HG02970 (cell line): ENCODE measurements around the gene RBP3.

Source experiments
- ATAC-seq: cut with Tn5 transposase; IDR thresholded peaks from one replicate; pipeline ENCODE4 v1.9.1; 2021; ENCODE audit warnings: mild to moderate bottlenecking, moderate library complexity, moderate number of reproducible peaks; ENCODE audit not compliant: unreplicated experiment, low FRiP score

RBP3 gene

DNA sequence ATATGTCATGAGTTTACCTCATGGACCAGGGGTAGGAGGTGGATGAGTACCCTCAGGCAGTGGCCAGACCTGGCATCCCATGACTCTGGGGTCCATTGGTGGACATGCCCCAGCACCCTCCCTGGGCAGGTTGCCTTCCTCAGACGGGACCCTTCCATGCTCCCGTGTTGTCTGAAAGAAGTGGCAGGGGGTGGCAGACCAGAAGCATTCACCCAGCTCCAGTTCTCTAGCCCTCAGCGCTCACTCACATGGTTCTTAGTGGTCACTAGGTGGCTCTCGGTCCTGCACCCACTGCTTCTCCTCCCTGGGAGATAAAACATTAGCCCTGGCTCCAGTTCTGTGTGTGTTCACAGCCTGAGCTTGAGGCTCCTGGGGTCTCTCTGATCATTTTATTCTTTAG is 6.0 kb downstream of the RBP3 start:
- no peak for ATAC-seq

DNA sequence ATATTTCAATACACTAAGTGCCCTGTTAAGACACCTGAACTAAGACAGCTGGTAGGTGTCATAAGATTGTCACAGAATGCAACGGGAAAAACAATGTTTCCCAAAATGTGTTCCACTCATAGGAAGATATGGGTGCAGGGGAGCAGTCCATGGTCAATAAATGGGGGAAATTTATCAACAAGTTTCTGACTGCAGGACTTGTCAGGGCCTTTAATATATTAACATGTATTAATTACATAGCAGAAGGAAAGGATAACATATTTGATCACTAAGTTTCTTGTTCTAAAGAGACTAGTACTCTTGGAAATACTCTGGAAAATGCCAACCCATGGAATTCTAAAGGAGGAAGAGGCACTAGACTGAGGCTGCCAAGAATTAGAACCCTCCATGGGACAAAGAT is 6.7 kb downstream of the RBP3 start:
- no peak for ATAC-seq

DNA sequence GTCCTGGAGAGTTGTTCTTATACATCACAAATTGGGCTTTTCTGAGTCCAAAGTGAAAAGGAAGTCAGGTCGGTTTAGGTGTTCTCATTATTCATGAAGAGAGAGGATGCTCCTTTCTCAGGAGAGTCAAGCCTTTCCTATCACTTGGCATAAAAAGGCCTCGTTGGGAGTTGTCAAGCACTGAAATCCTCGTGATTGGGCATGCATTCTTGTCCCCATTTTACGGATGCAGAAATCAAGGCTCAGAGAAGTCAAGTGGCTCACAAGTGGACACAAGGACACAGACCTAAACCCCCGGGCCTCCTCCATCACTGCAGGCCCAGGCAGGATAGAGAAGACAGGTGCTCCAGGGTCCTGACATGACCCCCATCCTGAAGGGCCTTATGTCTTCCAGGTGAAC is 8.5 kb downstream of the RBP3 start:
- no peak for ATAC-seq

DNA sequence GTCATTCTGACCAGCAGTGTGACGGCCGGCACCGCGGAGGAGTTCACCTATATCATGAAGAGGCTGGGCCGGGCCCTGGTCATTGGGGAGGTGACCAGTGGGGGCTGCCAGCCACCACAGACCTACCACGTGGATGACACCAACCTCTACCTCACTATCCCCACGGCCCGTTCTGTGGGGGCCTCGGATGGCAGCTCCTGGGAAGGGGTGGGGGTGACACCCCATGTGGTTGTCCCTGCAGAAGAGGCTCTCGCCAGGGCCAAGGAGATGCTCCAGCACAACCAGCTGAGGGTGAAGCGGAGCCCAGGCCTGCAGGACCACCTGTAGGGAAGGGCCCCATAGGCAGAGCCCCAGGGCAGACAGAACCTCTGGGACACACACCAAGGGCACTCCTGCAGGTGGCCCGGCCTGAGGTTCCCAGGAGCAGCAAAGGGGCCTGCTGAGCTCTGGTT is 9.0 kb downstream of the RBP3 start:
- no peak for ATAC-seq

GRCh38 chr10:47357911-47358310 is 9.7 kb downstream of the RBP3 start:
- no peak for ATAC-seq

GRCh38 chr10:47358457-47358856 is 10.3 kb downstream of the RBP3 start:
- ATAC-seq: no peak

- no peak for ATAC-seq
Measured at GRCh38 chr10:47359101-47359500, 10.9 kb downstream of the RBP3 start.

DNA sequence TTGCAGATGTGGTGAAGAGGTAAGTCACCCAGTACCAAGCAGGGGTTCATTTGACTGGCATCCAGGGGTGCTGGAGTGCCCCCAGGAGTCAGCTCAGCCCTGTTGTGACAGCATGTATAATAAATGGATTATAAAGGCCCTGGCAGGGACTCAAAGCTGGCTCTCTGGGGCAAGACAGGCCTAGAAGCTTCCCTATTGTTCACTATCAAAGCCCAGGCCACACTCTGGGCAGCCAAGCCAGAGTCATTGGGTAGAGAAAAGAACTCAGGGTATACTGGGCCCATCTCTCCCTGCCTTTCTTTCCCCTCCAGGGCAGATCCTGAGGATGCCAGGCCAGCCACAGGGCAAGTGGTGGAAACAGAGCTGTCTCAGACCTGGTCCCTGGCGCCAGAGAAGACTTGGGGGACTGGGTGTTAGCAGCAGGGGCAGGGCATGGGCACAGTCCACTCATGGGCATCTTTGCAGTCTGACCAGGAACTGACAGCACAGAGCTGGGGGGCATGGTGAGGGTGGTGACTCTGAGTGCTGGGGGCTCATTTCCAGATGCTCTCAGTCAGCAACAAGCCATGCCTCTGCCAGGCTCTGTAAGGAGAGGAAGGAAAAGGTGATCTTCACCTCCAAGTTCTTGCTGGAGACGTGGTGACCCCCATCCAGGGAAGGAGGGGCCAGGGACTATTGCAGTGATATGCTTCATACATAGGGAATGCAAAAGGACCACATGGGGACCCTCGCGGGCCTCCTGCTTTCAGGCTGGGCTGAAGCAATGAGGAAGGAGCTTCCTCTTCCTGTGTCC is 11.7 kb downstream of the RBP3 start:
- ATAC-seq: no peak

- no peak for ATAC-seq
Measured at GRCh38 chr10:47360419-47361040, 12.4 kb downstream of the RBP3 start.

GRCh38 chr10:47361293-47361692 is 13.1 kb downstream of the RBP3 start:
- no peak for ATAC-seq

DNA sequence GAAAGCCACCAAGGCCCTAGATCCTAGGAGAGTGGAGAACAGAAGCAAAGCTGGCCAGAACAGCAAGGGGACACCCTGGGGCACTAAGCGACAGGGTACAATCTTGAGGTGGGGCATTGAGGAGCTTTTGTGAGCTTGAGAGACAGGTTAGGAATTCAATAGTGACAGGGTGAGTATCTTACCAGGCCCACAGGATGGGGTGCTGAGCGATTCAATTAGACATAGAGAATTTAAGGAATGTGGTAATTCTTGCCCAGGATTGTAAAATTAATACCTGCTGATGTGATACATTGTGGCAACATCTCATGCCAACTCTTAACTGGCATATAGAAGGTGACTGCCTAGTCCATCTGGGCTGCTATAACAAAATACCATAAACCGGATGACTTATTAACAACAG is 14.0 kb downstream of the RBP3 start:
- no peak for ATAC-seq

GRCh38 chr10:47363781-47364180 is 15.6 kb downstream of the RBP3 start:
- ATAC-seq: no peak

GRCh38 chr10:47364366-47364765 is 16.2 kb downstream of the RBP3 start:
- ATAC-seq: no peak

DNA sequence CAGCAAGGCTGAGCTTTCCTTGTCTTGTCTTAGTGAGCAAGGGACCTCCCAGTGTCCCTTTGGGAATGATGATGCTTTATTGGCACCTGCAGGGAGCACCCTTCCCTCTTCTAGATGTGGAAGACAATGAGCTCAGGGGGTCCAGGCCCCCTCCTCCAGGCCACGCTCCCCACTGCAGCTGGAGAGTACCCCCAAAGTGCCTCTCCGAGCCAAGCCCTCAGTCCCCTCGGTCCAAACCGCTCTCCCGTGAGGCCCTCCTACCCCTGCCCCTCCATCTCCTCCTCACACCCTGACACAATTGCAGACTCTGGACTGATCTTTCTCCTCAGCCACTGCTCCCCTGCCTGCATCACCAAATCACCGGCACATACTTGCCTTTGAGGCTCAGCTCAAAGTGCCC is 16.7 kb downstream of the RBP3 start:
- no peak for ATAC-seq

DNA sequence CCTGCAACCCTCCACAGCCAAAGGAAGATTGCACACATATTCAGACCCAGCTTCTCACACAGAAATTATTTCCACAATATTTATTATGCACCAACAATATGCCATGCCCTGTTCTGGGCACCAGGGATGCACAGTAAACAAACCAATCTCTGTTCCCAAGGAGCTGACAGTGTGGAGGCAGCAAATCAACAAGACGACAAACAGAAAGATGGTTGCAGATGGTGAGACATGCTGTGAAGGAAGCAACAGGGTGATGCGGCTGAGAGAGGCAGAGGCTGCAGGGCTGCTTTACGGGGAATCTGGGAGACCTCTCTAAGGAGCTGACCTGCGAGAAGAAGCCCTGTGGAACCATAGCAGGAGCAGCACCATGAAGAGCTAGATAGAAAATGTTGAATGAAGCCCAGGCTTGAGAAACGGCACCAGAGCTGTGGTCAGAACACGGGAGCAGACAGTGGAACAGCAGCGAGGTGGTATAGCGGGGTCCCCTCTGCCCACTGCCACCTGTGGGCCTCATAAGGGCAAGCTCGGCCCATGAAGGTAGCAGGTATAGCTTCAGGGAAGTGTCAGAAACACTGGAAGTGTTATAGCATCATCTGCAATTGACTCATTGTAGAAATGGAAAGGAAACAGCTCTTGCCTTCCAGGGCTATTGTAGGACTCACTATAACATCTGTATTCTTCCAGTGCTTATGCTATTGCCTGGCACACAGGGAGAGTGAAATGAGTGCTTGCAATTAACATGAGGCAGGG is 17.4 kb downstream of the RBP3 start:
- ATAC-seq: no peak

DNA sequence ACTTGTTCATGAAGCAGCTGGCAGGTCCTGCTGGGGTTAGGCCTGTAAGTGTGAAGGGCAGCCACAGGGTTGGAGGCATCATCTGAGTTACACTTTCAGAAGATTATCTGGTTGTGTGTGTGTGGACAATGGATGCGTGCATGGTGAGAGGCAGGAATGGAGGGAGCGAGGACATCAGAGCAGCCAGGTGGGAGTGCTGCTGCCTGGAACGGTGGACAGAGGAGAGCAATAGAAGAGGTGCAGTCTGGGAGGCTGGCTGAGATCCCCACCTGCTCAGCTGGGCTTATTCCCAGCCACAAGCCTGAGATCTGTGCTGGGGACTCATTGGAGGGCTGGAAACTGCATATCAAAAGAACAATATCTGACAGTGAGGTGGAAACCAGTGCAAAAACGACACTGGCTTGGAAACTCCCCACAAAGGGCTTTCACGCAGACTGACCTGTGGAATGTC is 18.0 kb downstream of the RBP3 start:
- no peak for ATAC-seq

GRCh38 chr10:47366731-47367460 is 18.7 kb downstream of the RBP3 start:
- no peak for ATAC-seq

GRCh38 chr10:47367646-47368045 is 19.5 kb downstream of the RBP3 start:
- no peak for ATAC-seq

DNA sequence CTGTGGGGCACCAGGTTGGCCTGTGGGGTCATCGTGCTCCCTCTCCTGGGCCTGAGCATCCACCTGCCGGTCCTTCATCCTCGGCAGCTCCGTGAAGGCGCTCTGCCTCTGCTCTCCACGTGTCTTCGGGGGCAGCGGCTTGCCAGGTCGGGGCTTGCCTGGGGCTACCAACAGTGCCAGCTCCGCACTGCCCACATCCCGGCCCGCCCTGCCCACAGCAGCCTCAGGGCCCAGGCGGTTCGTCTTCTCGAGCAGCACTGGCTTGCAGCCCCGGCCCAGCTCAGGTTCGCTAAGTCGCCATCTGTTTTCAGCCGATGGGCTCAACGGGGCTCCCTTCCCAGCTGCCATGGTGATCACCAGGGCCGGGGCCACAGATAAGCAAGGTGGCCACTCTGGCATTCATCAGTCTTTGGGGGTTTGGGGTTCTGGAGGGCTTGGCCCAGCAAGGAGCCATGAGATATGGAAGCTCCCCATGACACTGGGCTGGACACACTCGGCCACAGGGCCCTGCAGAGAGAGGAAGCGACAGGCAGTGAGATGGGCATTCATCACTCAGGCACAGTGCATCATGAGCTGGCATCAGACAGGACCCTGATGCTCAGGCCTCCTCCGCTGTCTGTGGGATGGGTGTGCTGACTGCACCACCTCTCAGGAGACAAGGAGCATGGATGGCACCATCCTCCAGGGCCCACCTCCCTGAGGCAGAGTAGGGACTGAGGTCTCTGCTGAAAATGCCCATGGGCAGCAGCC is 20.4 kb downstream of the RBP3 start:
- no peak for ATAC-seq
